ENCODE results near the gene DDRGK1.

Gene DDRGK1

DNA sequence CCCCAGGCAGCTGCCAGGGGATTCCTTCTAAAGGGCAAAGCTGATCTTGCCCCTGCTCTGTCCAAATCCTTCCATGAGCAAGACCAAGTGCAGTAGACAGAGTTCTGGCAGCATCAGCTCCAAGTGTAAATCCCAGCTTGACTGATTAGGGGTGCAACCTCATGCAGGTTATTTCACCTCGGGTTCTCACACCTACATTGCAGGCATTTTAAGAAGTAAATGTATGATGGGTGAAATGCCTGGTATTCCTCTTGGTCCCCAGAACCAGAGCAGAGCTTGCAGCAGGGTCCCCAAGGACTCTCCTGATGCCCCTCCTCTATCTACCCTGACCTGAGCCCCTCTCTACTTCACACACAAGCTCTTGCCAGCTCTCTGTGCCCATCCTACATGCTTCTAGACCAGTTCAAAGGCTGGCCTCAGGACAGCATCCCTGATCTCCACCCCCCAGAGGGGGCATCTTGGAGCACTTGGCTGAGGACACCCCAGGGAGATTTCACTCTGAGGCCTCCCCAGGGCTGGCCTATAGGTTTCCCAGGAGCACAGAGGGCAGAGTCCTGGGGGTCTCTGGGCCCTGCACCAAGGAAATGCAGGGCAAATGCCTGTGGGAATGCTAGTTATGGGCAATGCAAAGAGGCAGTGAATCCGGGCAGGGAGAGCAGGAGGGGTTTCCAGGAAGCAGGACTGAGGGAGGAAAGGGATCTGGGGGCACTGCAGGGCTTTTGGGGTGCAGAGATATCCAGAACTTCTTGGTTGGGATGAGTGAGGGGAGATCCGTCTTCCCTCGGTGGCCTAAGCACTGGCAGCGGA, 32.2 kb downstream of the DDRGK1 start:
- TF ChIP-seq GATA2 (IDR thresholded peaks at IDR 0.05; ENCODE audit: low read depth, low read length) (no peak), GATA3 (IDR thresholded peaks at IDR 0.05; ENCODE audit: low read depth, low read length) (no peak)

DNA sequence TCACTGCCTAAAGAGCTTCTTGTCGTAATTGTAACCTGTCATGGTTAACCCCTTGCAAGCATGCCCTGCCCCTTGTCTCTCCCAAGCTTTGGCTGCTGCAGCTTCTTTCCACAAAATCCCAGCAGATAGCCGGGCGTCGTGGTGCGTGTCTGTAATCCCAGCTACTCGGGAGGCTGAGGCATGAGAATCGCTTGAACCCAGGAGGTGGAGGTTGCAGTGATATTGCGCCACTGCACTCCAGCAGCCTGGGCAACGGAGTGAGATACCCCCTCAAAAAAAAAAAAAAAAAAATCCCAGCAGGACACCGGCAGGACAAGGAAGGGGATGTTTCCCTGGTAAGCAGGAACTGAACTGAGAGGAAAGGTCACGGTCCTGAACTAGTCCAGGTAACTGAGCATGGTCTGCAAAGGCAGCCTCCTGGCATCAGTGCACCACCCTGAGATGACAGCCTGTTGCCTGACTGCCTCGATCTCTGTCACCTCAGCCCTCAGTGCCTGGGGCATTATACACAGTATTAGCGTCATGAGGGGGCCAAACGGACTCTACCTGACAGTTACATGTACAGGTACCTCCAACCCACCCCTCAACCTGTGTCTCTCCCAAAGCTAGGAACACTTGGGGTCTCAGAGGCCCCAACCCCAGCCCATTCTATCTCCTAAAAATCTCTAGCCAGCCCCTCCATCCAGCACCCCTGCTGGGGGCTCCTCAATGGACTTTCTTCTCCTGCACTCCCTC, 32.9 kb downstream of the DDRGK1 start:
- TF ChIP-seq GATA2 (IDR thresholded peaks at IDR 0.05; ENCODE audit: low read depth, low read length), result no peak

DNA sequence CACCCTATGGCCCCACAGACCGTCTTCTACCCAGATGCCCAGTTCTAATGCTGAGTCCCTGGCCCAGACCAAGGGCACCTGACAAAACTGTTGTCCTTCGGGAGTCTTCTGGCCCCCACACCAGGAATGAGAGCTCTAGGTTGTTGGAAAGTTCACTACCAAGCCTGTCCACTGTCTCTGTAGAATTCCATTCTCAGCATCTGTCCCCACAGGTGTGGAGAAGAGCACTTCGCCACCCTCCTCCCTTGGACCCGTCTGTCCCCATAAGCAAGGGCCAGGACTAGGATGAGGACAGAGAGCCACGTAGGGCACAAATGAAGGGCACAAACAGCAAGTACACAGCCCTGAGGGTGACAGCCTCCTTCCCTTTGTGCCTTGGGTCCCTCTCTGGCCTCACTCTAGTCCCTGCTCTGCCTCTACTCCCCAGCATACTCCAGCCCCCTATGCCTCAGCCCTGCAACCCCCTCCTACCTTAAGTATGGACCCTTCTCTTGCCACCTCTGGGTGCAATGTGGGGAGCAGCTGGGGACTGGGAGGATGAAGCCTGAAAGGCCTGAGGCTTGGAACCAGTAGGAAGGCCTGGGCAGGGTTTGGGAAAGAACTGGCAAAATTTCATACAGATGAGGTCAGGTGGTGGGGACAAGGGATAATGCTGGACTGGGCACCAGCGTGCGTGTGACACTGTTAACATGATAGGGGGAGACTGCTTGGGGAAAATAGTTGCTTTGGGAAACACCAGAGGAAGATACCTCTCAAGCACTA, 35.5 kb downstream of the DDRGK1 start:
- no peak for TF ChIP-seq GATA2 (IDR thresholded peaks at IDR 0.05; ENCODE audit: low read depth, low read length)
- TF ChIP-seq GATA3 (IDR thresholded peaks at IDR 0.05; ENCODE audit: low read depth, low read length), result no peak

DNA sequence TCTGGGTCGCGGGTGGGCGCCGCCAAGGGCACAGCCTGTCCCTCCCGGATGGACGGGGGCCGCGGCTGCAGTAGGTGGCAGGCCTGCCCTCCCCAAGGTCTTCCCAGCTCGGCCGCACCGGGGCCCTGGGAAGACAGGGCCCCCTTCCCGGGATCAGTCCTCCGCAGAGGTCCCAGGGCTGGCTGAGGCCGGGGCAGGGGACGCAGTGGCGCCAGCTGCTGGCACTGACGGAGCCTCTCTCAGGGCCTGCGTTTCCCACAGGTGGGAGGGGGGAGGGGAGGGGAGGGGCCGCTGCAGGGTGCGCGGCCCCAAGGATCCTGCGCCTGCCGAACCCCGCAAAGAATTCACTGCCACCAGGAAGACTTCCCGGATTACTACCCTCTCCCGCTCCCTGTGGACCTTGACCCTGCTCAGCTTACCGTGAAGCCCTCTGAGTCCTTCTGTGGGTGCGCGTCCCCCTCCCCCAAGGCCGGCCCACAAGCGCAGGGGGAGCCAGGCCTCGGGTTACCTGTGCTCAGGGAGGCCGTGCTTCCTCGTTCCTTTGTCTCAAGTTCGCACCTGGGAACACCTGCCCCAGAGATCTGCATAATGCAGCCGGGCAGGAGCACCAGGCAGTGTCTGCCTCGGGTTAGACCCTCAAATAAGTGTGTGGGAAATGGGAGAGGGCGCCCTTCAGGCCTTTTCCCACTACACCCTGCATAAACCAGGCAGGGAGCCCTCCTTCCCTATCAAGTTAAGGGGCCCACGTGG, 36.2 kb downstream of the DDRGK1 start:
- TF ChIP-seq GATA3 (IDR thresholded peaks at IDR 0.05; ENCODE audit: low read depth, low read length) (no peak), GATA2 (IDR thresholded peaks at IDR 0.05; ENCODE audit: low read depth, low read length) (no peak)

DNA sequence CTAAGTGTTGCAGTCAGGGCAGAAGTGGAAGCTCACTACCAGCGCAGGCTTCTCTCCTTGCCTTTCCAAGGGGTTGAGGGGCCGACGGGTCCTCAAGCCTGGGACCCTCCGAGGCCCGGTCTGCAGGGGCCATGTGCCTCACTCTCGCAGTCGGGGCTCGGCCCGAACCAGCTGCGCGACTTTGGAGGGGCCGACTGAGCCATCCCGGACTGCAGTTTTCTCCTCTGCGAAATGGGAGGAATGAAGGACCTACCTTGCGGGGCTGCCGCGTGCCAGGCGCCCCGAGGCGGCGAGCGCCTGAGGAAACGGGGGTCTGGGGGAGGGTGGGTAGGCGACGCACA, 36.8 kb downstream of the DDRGK1 start:
- TF ChIP-seq GATA2 (IDR thresholded peaks at IDR 0.05; ENCODE audit: low read depth, low read length) (no peak), GATA3 (IDR thresholded peaks at IDR 0.05; ENCODE audit: low read depth, low read length) (no peak)

DNA sequence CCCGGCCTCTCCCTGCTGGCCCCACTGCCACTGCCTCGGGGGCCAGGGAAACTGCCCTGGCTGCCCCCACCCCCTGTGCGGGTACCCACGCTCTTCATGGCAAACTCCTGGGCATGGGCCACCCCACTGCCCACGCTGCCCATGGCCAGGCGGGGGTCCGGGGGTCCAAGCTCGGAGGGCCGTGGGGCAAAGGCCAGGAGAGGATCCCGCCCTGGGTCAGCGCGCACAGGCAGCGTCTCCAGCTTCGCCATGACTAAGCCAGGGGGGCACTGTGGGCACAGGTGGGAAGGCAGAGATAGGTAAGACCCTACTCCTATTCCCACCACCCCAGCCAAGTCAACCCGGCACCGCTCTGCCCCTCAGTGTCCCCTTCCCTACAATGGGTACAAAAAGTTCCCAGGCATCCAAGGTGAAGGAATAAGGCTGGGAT, 37.6 kb downstream of the DDRGK1 start:
- TF ChIP-seq GATA2 (IDR thresholded peaks at IDR 0.05; ENCODE audit: low read depth, low read length) (no peak), GATA3 (IDR thresholded peaks at IDR 0.05; ENCODE audit: low read depth, low read length) (no peak)

DNA sequence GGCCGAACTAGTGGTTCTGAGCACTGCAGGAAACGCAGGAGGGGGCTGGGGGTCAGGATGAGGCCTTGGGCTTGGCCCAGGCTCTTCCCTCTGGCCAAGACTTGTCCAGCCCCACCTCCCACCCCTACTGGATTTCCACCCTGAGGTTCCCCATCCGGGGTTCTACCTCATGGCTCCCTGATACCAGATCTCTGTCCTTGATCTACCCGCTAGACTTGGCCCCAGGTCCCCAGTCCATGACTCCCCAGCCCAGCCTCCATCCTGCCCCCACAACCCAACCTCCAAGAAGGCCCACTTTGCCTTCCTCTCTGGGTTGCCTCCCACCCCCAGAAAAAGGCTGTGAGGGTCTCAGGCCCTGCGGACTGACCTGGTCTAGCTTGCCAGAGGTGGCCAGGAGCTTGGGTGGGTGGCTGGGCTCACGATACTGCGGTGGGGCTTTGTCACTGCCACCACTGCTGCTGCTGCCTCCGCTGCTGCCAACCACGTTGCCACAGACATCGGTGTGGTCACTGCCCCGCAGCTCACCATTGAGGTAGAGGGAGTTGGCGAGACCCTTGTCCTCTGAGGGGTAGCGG, 38.1 kb downstream of the DDRGK1 start:
- TF ChIP-seq GATA2 (IDR thresholded peaks at IDR 0.05; ENCODE audit: low read depth, low read length) (no peak), GATA3 (IDR thresholded peaks at IDR 0.05; ENCODE audit: low read depth, low read length) (no peak)

DNA sequence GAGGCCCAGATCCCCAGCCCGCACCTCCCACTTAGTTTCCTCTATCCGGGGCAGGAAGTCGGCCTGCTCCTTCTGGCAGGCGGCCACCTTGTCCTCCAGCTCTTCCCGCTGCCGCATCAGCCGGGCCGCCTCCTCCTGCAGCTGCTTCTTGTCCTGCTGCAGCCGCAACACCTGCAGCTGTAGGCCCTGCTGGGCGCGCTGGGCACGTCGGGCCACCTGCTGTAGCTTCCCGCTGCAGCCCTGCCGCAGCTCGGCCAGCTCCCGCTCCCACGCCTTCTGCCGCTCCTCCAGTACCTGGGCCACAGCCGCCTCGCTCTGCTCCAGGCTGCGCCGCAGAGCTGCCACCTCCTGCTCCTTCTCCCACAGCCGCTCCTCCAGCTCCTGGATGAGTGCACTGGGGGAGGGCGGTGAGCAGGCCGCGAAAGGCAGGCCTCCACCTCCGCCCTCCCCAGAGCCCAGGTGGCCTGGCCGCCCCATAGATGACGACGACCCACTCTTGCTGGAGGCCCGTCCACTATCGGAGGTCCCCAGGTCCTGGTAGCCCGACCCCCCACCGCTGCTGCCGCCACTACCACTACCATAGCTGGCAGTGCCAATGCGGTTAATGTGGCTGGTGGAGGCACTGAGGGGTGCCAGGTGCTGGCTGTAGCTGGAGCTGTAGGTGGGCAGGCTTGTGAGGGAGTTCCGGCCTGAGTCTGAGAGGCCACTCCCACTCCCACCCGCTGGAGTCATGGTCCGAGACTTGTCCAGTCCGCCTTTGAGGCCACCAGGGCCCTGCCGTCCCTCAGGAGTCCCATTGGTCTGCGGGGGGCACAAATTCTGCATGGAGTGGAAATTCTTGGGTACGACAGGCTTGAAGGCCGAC, 38.8 kb downstream of the DDRGK1 start:
- TF ChIP-seq GATA3 (IDR thresholded peaks at IDR 0.05; ENCODE audit: low read depth, low read length), result no peak
- no peak for TF ChIP-seq GATA2 (IDR thresholded peaks at IDR 0.05; ENCODE audit: low read depth, low read length)

DNA sequence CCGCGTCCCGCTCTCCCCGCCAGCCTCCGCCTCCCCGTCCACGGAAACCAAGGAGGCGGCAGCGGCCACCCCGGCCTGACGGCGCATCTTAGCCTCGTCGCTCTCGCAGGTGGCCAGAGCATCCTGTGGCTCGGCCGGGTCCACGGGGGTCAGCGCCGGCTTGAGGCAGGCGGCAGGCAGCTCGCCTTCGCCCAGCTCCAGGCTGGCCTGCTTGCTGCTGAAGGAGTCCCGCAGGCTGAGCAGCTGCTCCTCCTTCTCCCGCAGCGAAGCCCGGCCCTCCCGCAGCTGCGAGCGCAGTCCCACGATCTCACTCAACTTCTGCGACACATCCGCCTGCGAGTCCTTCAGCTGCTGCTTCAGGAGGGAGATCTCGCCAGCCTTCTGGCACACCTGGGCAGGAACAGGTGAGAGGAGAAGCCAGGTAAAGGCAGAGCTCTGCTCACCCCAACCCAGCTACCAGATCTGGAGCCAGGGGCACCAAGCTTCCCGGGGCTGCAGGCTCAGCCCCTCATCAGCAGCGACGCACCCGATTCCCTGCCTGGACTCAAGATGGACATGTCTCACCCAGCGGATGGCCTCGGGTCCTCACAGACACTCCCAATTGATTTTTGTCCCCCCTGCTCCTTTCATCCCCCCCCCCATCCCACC, 39.6 kb downstream of the DDRGK1 start:
- TF ChIP-seq GATA3 (IDR thresholded peaks at IDR 0.05; ENCODE audit: low read depth, low read length) (no peak), GATA2 (IDR thresholded peaks at IDR 0.05; ENCODE audit: low read depth, low read length) (no peak)

DNA sequence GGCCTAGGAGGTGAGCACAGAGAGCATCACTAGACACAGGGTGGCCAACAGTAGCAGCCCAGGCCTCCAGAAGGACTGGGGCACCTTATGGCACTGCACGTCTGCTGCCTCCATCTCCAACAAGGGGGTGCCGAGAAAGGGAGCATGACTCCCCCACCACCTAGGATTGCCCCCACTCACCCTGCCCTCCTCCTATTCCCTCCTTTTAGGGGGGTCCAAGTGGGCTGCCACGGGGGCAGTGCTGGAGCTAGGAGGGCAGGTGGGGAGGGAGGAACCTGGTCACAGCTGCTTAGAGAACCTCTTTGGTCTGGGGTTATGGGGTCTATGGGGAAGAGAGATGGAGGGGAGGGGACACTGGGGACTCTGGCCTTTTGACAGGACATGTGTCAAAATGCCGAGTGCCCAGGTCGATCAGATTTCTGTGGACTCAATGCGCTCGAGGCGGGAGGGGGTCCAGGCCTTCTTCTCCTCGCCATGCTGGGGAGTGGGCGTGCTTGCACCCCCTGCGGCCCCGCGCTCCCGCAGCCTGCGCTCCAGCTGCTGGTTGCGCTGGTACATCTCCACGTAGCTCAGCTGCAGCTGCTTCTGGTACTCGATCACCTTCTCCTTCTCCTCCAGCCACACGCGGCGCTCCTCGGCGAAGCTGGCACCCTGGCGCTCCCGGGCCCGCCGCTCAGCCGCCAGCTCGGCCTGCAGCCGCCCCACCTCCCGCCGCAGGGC, 40.3 kb downstream of the DDRGK1 start:
- TF ChIP-seq GATA2 (IDR thresholded peaks at IDR 0.05; ENCODE audit: low read depth, low read length) (no peak), GATA3 (IDR thresholded peaks at IDR 0.05; ENCODE audit: low read depth, low read length) (no peak)

DNA sequence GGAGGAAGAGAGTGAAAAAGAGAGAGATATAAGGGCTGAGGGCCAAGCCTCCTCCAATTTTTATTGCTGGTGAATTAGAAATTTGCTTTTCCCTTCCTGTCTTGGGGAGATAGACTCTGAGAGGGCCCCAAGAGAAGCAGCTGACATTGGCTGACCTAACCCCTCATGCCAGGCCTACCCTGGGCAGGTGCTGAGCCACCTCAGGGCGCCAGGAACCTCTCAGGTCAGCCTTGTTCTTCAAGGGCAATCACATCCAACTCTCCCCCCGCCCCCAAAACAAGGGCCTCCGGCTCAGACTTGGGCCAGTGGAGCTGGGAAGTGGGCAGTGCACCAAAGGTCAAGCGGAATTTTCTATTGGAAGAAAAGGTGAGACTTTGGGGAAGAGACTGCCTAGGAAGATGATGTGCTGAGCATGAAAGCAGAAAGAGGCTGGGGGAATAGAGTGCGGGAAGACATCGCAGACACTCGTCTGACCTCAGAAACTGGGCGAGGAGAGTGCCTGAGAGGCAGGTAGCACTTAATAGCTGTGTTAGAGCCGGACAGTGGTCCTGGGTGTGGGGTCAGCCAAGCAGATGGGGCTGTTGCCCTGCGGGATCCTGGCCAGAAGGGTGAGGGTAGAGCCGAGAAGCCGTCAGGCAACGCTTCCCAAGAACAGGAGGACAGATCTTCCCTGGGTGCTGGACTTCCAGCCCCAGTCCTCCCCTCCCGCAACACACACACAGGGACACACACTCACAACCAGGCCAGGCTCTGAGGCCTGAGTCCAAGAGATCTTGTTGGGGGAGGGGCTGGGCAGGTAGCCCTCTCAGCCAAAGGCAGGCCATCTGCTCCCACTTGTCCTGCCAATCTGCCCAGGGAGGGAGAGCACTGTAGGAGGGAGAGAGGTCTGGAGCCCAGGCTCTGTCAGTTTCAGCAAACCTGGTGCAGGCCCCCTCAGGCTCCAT, 41.1 kb downstream of the DDRGK1 start:
- TF ChIP-seq GATA2 (IDR thresholded peaks at IDR 0.05; ENCODE audit: low read depth, low read length) (no peak), GATA3 (IDR thresholded peaks at IDR 0.05; ENCODE audit: low read depth, low read length) (no peak)
